Transverse colon (tissue), 4 donors: Measurements from ENCODE around the gene AMACR. TPM values are rescaled to one million over a fixed set of nuclear protein-coding genes. Genes with fewer than 3 reads are reported as not detected.
A peak's percentile ranks its signal among the peaks of the same experiment; 100 is the strongest.

Source experiments
- DNase-seq: peaks from one replicate; pipeline ENCODE4 v3.0.0-alpha.2; 2019
- H3K27ac ChIP-seq, 4 donors: fragments of 200-600 bp; sonication (generic); 2 replicates each; pipeline ENCODE4 v1.5.1; 2016 to 2018; ENCODE audit warnings: inconsistent platforms in 4 of 4
- H3K27me3 ChIP-seq: fragments of 200-600 bp; sonication (generic); 2 replicates; pipeline ENCODE4 v1.5.1; 2017; ENCODE audit warnings: inconsistent platforms
- H3K36me3 ChIP-seq, 4 donors: fragments of 200-600 bp; sonication (generic); 2 replicates each; pipeline ENCODE4 v1.5.1; 2017 to 2019; ENCODE audit warnings: inconsistent platforms in 4 of 4
- H3K4me1 ChIP-seq, 4 donors: fragments of 200-600 bp; sonication (generic); 2 replicates each; pipeline ENCODE4 v1.5.1; 2017 to 2020; ENCODE audit warnings: inconsistent platforms in 4 of 4
- H3K4me3 ChIP-seq, 4 donors: fragments of 200-600 bp; sonication (generic); 1 replicate in 1 of 4; 2 replicates in 3 of 4; pipeline versions ENCODE4 v1.5.1 to v1.6.1; 2017 to 2019; ENCODE audit warnings: inconsistent platforms in 4 of 4
- H3K9me3 ChIP-seq, 2 donors: fragments of 200-600 bp; sonication (generic); 2 replicates each; pipeline ENCODE4 v1.5.1; 2017 to 2019; ENCODE audit warnings: inconsistent platforms in 2 of 2
- CTCF ChIP-seq, 5 experiments: fragments of 200-600 bp in 3 of 5; fragments of 450-650 bp in 2 of 5; sonication (generic) in 3 of 5; IDR thresholded peaks; 1 replicate in 2 of 5; 2 replicates in 3 of 5; pipeline ENCODE4 v1.5.1; 2016 to 2017; ENCODE audit warnings: antibody characterized with exemption in 5 of 5, inconsistent platforms in 3 of 5, mild to moderate bottlenecking in 2 of 5, moderate library complexity in 1 of 5
- EP300 ChIP-seq: sonication (generic); formaldehyde crosslinking; IDR thresholded peaks from one replicate; pipeline ENCODE4 v1.6.1; 2017; ENCODE audit warnings: antibody characterized with exemption, low read depth
- POLR2A ChIP-seq: fragments of 450-650 bp; IDR thresholded peaks from one replicate; pipeline ENCODE4 v1.6.1; 2016; ENCODE audit warnings: antibody characterized with exemption, mild to moderate bottlenecking, moderate library complexity
- POLR2AphosphoS5 ChIP-seq, 3 donors: sonication (generic); formaldehyde crosslinking; IDR thresholded peaks; one replicate each; pipeline ENCODE4 v1.6.1; 2016; ENCODE audit warnings: antibody characterized with exemption in 3 of 3
- WGBS, 2 donors: methylation state at CpG; one replicate each; pipeline ENCODE4 v1.1.5; 2018; ENCODE audit warnings: low coverage in 1 of 2; 5-methylcytosine and 5-hydroxymethylcytosine counted together
- in situ Hi-C, 4 donors: fragments of 200-750 bp; cut with MboI; loops; one replicate each; pipeline versions ENCODE4 v1.15.0 to v1.15.1; 2017; ENCODE audit warnings: low sequenced_read_pairs in 3 of 4, low pct_ligation_motif_present in 1 of 4, low pct_unique_long_range_greater_than_20kb in 1 of 4
- intact Hi-C: fragments of 100-400 bp; cut with DNase I; formaldehyde crosslinking; loops from one replicate; pipeline ENCODE4 v1.15.1; 2023; ENCODE audit warnings: low total_unique reads
- total RNA-seq, 4 donors: library from RNA; depleted of rRNA; stranded (reverse); fragments of >200 nt; gene quantifications; one replicate each; pipeline ENCODE4 v1.1.0, GENCODE V29; 2016

Gene AMACR
- total RNA-seq, 4 donors from 2014 or later, result 39.1 to 88.1 (median 70.6) TPM

GRCh38 chr5:33997331-33997983, 10.4 kb downstream of the AMACR start:
- Histone ChIP-seq H3K36me3 (peaks cover 0 to 8% (median 3%) of the 10 kb centered on the region in 4 donors), H3K4me3 (no peak overlapping the region), H3K27ac (no peak overlapping the region), H3K9me3 (no peaks in the 10 kb centered on the region), H3K27me3 (no peaks in the 10 kb centered on the region), H3K4me1 (peaks cover 0 to 13% (median 1%) of the 10 kb centered on the region in 4 donors)
- intact Hi-C loops, result no loop called here
- in situ Hi-C loops, result loop anchor here in 3 of 4 donors (10.0 to 25.0 kb wide), 3 partner anchors 457 to 467 kb away; no protein-coding TSS in a partner anchor
- 40 to 70% methylated on average over 1 to 6 of the region's 6 CpGs for WGBS, 2 donors
- TF ChIP-seq CTCF (IDR thresholded peaks at IDR 0.05) (peak; percentile 57 to 62 (median 58)), POLR2A (no peak)
- DNase-seq, result peak; percentile 49

DNA sequence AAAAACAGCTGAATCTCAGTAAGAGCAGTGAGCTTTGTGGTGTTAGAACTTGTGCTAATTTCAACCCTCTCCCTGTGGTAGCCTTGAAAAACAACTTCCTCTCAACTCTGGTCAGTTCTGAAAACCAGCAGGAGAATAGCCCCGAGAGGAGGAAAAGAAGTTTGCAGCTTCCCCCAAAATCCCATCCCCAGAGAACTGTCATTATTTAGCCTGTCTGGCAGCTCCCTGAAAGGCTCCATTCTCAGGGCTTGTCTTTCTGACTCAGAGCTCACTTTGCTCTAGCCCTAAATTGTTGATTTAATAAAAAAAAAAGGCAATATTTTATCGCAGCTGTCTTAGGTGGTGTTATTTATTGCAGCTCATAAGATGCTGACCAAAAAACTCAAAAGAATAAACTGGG, 12.0 kb downstream of the AMACR start:
- TF ChIP-seq CTCF (IDR thresholded peaks at IDR 0.05), result no peak
- TF ChIP-seq EP300, result no peak
- TF ChIP-seq POLR2A, result no peak
- no peak for TF ChIP-seq POLR2AphosphoS5 (IDR thresholded peaks at IDR 0.05)
- no peaks in the 10 kb centered on the region for H3K27me3 ChIP-seq
- WGBS, 2 donors, result 55 to 67% methylated on average over 2 of the region's 2 CpGs
- intact Hi-C loops (no loop called here), in situ Hi-C loops (loop anchor here in 3 of 4 donors (10.0 to 25.0 kb wide), 3 partner anchors 459 to 469 kb away; no protein-coding TSS in a partner anchor)
- no peak for DNase-seq
- H3K4me3 ChIP-seq, result no peak overlapping the region
- H3K36me3 ChIP-seq, result peaks cover 0 to 8% (median 3%) of the 10 kb centered on the region in 4 donors
- no peak overlapping the region for H3K27ac ChIP-seq
- peaks cover 0 to 7% (median 1%) of the 10 kb centered on the region in 4 donors for H3K4me1 ChIP-seq
- H3K9me3 ChIP-seq, result no peaks in the 10 kb centered on the region

DNA sequence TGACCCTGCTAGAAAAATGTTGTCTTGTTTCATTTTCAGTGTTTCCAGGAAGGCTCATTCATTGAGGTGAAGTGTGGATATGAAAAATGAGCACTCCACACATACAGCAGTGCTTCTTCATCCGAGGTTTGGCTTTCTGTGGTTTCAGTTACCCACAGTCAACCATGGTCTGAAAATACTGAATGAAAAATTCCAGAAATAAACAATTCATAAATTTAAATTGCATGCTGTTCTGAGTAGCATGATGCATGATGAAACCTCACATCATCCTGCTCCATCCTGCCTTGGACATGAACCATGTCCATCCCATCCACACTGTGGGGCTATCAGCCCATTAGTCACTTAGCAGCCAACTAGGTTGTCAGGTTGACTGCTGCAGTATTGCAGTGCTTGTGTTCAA, 13.0 kb downstream of the AMACR start:
- TF ChIP-seq CTCF (IDR thresholded peaks at IDR 0.05) (no peak), EP300 (no peak), POLR2AphosphoS5 (IDR thresholded peaks at IDR 0.05) (no peak), POLR2A (no peak)
- WGBS, 2 donors, result 33% methylated on average over 1 of the region's 1 CpG; no CpG with 5 or more reads in 1 of the 2 donors
- no peak for DNase-seq
- in situ Hi-C loops (loop anchor here in 3 of 4 donors (10.0 to 25.0 kb wide), 3 partner anchors 460 to 470 kb away; no protein-coding TSS in a partner anchor), intact Hi-C loops (no loop called here)
- Histone ChIP-seq H3K4me1 (peaks cover 0 to 5% (median 1%) of the 10 kb centered on the region in 4 donors), H3K9me3 (no peaks in the 10 kb centered on the region), H3K27ac (no peak overlapping the region), H3K36me3 (peaks cover 0 to 8% (median 3%) of the 10 kb centered on the region in 4 donors), H3K27me3 (no peaks in the 10 kb centered on the region), H3K4me3 (no peak overlapping the region)

- in situ Hi-C loops (loop anchor here in 3 of 4 donors (10.0 to 25.0 kb wide), 3 partner anchors 462 to 472 kb away; no protein-coding TSS in a partner anchor), intact Hi-C loops (no loop called here)
- Histone ChIP-seq H3K27ac (no peak overlapping the region), H3K36me3 (peaks cover 0 to 22% (median 10%) of the 10 kb centered on the region in 4 donors), H3K9me3 (no peaks in the 10 kb centered on the region), H3K27me3 (no peaks in the 10 kb centered on the region), H3K4me3 (no peak overlapping the region), H3K4me1 (peaks cover 0 to 5% (median 1%) of the 10 kb centered on the region in 4 donors)
- 80 to 94% methylated on average over 2 of the region's 2 CpGs for WGBS, 2 donors
- no peak for TF ChIP-seq CTCF (IDR thresholded peaks at IDR 0.05)
- TF ChIP-seq POLR2AphosphoS5 (IDR thresholded peaks at IDR 0.05), result no peak
- TF ChIP-seq EP300, result no peak
- no peak for TF ChIP-seq POLR2A
- no peak for DNase-seq
Observed at GRCh38 chr5:33992864-33993263, 15.0 kb downstream of the AMACR start.
